Stimulated activated CD8-positive, alpha-beta memory T cell treated with anti-CD3 and anti-CD28 coated beads, Interleukin-4, amount 100 ng/mL, for 1 hour (primary cell): ENCODE measurements around the gene NUBPL.
"Not testable (repeated sequence)": the region's sequence is repeated elsewhere in the genome, so short reads cannot be mapped to it uniquely, and the experiment has no call there.

ENCODE experiments used
- DNase-seq, 2 donors: peaks; one replicate each; pipeline ENCODE4 v3.0.0-alpha.2; 2020; ENCODE audit warnings: low read depth in 2 of 2, low spot score in 1 of 2

The NUBPL gene

GRCh38 chr14:31672709-31673108 lies 111.5 kb downstream of the NUBPL start:
- no peak for DNase-seq

DNA sequence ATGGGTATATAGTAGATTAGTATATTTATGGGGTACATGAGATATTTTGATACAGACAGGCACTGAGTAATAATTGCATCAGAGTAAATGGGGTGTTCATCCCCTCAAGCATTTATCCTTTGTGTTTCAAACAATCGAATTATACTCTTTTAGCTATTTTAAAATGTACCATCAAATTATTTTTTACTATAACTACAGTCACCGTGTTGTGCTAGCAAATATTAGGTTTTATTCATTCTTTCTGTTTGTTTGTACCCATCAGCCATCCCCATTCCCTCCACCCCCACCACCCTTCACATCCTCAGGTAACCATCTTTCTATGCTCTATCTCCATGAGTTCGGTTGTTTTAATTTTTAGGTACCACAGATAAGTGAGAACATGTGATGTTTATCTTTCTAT lies 115.8 kb downstream of the NUBPL start:
- DNase-seq: no peak

- DNase-seq: no peak
Observed at GRCh38 chr14:31677630-31678029, 116.4 kb downstream of the NUBPL start.

DNA sequence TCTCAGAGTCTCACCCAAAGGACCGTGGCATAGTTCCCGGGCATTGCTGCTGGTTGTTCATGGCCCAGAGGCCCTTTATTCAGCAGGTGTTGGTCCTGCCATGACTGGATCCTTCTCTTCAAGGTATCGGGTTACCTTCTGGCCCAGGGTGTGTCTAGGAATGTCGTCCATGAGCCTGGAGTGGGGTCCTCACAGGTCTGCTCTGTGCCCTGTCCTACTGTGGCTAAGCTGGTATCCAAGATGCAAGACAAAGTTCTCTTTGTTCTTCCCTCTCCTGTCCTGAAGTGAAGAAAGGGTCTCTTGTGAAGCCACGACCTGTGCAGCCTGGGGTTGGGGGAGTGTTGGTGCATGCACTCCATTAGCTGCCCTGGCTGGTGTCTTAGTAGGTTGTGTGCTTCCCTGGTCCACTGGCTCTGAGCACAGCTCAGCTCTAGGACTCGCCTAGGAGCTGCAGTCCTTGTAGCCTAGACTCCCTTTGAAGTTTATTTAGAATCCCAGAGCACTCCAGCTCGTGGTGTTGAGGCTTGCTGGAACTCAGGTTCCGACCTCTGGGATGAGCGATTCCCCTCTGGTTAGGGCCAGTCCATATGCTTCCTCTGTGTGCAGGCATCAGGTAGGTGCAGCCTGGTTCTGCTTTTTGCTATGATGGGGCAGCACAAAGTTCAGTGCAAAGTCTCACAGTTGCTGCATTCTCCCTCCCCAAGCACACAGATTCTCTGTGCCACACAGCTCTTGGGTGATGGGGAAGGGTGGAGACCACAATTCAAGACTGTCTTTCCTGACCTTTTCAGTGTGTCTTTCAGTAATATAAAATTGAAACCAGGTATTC lies 117.4 kb downstream of the NUBPL start:
- no peak for DNase-seq

DNA sequence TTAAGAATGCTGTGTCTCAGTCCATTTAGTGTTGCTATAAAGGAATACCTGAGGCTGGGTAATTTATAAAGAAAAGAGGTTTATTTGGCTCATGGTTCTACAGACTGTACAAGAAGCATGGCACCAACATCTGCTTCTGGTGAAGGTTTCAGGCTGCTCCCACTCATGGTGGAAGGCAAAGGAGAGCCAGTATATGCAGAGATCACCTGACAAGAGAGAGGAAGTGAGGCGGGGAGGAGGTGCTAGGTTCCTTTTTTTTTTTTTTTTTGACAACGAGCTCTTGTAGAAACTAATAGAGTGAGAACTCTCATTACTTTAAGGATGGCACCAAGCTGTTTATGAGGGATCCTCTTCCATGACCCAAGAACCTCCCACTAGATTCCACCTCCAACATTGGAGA lies 121.6 kb downstream of the NUBPL start:
- DNase-seq: no peak

GRCh38 chr14:31687726-31688125 lies 126.5 kb downstream of the NUBPL start:
- DNase-seq: no peak

GRCh38 chr14:31690056-31690455 lies 128.9 kb downstream of the NUBPL start:
- DNase-seq: no peak

DNA sequence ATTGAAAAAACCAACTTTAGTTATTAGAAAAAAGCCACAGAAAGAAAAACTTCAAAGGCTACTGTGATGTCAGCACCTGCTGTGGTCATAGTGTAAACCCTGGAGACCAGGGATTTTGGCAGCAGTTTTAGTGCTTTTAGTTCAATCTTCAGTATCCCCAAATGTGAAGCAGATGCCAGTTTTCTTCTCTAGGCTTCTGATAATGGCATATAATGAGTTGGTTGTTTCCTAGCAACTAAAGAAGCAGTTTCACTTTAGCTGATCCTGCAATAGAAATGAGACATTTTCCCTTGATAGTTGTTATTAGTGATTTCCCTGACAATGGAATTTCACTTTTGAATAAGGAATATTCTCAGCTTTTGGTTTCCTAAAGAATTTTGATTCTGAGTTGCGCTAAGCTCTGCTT lies 131.2 kb downstream of the NUBPL start:
- no peak for DNase-seq

DNA sequence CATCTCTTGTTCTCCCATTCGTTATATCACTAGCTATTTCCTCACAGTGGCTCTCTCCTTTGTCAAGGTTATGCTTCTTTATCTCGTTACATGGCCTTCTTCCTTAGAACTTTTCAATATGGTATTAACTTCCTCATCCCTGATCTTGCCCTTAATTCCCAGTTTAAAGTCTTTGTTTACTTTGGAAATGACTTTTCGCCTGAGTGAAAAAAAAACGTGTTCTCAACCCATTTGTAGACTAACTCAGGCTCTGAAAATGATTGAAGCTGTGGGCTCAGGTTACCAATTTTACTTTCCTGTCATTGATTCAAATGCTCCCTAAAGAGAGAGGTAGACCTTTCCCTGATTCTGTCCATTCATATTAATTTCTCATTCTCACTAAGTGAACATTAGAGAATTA lies 135.2 kb downstream of the NUBPL start:
- DNase-seq: no peak

- no peak for DNase-seq
Observed at GRCh38 chr14:31699809-31700208, 138.6 kb downstream of the NUBPL start.

DNA sequence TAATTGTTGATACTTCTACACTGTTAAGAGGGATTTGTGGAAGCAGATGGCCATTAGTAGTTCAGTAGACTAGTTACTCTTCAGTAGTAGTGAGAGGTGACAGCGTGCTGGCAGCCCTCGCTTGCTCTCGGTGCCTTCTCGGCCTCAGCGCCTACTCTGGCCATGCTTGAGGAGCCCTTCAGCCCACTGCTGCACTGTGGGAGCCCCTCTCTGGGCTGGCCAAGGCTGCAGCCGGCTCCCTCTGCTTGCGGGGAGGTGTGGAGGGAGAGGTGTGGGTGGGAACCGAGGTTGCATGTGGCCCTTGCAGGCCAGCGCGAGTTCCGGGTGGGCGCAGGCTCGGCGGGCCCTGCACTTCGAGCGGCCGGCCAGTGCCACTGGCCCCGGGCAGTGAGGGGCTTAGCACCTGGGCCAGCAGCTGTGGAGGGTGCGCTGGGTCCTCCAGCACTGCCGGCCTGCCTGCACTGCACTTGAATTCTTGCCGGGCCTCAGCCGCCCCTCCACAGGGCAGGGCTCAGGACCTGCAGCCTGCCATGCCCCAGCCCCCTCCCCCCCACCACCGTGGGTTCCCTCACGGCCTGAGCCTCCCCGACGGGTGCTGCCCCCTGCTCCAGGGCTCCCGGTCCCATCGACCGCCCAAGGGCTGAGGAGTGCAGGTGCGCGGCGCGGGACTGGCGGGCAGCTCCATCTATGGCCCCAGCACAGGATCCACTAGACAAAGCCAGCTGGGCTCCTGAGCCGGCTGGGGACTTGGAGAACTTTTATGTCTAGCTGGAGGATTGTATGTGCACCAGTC lies 139.3 kb downstream of the NUBPL start:
- DNase-seq: no peak

- no peak for DNase-seq
Observed at GRCh38 chr14:31702130-31702529, 140.9 kb downstream of the NUBPL start.

DNA sequence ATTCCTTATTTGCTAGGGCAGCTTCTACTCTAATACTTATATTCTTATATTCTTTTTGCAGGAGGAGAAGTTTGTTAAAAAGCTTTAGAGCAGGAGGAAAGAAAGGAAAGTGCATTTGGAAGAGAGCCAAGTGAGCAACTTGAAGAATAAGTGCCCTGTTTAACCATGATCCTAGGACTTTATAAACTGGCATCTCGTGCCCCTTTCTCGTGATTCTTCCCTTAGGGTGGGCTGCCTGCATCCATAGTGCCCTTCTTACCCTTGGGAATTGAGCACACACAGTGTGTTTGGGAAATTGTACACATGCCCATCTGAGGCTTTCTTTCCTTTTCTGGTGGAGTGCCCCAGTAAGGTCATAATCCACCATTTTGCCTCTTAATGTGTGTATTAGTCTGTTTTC lies 141.9 kb downstream of the NUBPL start:
- no peak for DNase-seq

DNA sequence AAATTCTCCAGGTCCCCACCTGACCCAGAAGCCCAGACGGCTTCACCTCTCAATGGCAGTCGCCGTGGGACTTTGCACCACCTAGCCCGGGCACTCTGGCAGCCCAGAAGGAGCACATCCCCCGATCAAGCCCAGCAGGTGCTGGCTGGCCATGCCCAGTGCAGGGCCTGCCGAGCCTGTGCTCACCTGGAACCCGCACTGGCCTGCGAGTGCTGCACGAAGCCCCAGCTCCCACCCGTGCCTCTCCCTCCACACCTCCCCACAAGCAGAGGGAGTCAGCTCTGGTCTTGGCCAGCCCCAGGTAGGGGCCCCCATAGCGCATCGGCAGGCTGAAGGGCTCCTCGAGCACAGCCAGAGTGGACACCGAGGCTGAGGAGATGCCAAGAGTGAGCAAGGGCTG lies 144.5 kb downstream of the NUBPL start:
- no peak for DNase-seq

DNA sequence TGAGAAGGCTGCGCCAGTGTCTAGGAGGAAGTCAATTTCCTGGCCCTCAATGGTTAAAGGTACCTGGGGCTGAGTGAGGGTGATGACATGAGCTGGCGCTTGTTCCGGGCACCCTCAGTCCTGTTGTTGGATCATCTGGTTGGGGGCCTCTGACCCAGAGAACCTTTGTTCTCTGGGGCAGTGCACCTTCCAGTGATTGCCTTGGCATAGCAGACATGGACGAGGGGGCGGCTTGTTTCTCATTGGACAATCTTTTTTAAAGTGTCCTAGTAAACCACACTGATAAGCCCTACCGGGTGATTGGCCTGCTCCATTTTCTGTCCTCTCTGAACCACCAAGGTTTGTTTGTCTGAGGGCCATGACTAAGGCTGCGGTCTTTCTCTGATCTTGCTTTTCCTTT lies 147.5 kb downstream of the NUBPL start:
- not testable (repeated sequence) for DNase-seq

DNA sequence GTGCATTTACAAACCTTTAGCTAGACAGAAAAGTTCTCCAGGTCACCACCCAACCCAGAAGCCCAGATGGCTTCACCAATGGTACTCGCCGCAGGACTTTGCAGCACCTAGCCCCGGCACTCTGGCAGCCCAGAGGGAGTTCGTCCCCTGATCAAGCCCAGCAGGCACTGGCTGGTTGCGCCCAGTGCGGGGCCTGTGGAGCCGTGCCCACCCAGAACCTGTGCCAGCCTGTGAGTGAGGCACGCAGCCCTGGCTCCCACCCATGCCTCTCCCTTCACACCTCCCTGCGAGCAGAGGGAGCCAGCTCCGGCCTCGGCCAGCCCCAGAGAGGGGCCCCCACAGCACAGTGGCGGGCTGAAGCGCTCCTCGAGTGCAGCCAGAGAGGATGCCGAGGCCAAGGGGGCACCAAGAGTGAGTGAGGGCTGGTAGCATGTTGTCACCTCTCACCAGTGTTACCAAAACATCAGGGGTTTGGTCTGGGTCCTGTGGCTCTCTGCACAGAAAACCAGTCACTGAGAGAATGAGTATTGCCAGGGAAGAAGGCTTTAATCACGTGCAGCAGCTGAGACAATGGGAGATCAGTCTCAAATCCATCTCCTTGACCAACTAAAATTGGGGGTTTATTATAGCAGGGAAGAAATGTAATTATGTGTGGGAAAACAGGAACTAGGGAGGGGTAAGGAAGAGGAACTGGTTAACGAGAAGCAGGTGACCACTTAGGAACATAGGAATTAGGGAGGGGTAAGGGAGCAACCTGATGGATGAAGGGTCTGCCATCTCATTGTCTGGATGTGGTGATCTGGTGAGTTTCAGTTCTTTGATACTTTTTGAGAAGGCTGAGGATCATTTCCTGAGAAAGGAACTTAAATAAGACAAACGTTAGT lies 151.3 kb downstream of the NUBPL start:
- DNase-seq: no peak

DNA sequence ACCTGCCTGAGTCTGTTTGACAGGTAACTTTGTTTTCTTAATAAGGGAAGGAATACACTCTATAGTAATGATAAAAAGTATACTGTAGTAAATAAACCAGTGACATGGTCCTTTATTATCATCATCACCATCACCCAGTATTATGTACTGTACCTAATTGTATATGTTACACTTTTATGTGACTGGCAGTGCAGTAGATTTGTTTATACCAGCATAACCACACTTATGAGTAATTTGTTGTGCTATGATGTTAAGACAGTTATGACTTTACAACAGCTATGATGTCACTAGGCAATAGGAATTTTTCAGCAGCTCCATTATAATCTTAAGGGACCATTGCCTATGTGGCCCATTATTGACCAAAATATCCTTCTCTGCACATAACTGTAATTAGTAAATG lies 155.0 kb downstream of the NUBPL start:
- DNase-seq: no peak

DNA sequence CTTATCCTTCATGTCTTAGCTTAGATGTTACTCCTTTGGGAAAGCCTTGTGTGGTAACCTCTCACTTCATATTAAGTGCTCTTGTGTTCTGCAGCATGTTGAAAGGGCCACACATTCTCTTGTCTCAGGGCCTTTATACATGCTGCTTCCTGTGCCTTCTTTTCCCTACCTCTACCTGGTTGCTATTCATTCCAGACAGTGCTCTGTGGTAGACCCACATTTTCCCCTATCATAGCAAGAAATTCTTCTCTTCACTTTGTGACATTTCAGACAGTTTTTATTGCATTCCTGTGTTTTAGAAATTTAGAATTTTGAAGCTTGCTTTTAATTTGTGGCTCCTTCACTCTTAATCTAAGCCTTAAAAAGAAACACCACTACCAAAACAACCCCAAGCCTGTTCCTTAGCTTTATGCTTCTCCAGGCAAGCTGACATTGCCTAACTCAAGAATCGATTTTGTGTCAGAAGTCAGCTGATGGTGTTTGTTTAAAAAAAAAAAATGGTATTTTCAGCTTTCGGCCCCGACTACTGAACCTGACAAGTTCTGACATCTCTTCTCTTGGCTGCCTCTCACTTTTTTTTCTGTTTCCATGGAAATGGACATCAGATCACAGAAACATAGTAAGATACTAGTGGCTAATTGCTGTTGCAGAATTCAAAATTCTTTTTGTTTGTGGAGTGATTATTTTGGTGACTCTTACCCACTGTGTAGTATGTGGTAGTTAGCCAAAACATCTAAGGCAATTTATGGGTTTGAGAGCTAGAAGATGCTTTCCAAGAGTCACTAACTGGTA lies 156.3 kb downstream of the NUBPL start:
- no peak for DNase-seq

- no peak for DNase-seq
Observed at GRCh38 chr14:31718585-31718984, 157.4 kb downstream of the NUBPL start.

DNA sequence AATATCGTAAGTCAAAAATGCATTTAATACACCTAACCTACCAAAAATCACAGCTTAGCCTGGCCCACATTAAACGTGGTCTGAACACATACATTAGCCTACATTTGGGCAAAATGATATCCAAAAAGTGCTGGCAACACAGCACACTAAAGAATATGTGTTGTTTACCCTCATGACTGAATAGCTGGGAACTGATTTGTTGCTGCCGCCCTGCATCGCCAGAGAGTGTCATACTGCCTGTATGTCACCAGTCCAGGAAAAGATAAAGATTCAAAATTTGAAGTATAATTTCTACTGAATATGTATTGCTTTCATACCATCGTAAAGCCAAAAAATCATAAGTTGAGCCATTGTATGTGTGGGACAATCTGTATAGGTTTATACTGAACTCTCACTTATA lies 157.8 kb downstream of the NUBPL start:
- DNase-seq: no peak

- no peak for DNase-seq
Observed at GRCh38 chr14:31726337-31726736, 165.1 kb downstream of the NUBPL start.
